HG03354 (cell line): ENCODE results near the gene BSG.
"Not testable (repeated sequence)": the region's sequence is repeated elsewhere in the genome, so short reads cannot be mapped to it uniquely, and the experiment has no call there.

ENCODE experiments used
- ATAC-seq: cut with Tn5 transposase; IDR thresholded peaks from one replicate; pipeline ENCODE4 v1.9.1; 2021; ENCODE audit warnings: mild to moderate bottlenecking; ENCODE audit not compliant: unreplicated experiment, poor library complexity, severe bottlenecking

The BSG gene

DNA sequence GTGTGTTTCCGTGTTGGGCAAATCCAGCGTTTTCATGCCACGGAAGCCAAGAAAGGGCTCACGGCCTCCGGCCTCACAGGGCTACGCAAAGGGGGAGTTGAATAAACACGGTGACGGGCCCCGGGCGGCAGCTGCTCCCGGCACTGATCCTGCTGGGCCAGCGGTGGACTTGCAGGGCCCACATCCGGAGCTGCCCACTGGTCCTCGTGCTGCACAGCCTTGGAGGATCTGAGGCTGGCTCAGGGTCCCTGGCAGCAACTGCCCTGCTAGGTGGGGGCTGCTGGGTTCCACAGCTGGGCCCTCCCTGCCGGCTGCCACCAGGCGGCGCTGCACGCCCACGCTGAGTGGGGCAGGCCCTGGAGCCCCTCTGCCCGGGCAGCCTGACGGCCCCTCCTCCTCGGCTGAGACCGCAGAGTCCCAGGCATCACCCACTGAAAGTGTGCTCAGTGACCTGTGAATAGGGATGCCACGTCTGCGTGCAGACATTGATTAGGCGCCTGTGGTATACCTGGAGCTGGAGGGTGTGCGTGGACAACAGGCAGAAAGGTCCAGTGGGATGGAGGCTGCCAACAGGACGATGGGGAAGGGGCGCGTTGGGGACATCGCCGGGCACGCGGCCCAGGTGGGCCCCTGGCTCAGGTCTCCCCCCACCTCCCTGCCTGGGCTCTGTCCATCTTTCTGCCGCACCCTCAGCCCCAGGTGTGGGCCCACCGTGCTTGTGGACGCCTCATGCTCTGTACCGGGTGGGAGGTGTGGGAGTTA is 12.0 kb downstream of the BSG start:
- ATAC-seq = no peak

DNA sequence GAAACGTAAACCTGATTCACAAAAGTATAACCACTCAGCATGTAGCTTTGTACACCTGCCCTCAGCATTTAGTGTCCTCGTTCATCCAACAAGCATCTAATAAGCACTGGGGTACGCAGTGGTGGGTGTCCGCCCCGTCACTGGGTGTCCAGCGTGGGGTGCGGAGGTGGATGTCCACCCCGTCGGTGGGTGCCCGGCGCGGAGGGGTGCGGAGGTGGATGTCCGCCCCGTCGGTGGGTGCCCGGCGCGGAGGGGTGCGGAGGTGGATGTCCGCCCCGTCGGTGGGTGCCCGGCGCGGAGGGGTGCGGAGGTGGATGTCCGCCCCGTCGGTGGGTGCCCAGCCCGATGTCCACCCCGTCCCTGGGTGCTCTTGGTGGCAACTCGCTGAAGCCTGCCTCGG is 12.8 kb downstream of the BSG start:
- ATAC-seq = not testable (repeated sequence)

DNA sequence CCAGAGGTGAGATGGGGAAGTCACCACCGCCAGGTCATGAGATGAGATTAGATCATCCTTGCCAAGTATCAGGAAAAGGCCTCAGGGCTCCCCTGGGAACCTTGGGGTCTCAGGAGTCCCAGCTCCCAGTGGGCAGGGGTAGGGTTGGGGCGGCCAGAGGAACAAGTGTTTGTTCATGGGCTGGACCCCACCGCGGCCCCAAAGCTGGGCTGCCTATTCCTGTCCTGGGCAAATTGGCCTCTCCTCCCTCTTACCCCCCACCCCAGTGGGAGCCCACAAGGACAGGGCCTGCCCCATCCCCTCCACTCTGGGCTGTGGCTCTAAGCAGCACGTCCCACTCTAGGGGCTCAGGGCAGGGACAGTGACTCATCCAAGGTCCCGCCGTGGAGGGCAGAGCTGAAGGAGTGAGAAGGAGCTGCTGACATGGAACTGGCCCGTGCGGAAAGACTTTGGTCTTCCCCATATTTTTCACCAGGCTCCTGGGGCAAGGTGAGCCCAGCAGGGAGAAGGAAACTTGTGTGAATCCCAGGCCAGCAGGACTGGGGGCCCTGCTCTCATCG is 13.2 kb downstream of the BSG start:
- no peak for ATAC-seq

DNA sequence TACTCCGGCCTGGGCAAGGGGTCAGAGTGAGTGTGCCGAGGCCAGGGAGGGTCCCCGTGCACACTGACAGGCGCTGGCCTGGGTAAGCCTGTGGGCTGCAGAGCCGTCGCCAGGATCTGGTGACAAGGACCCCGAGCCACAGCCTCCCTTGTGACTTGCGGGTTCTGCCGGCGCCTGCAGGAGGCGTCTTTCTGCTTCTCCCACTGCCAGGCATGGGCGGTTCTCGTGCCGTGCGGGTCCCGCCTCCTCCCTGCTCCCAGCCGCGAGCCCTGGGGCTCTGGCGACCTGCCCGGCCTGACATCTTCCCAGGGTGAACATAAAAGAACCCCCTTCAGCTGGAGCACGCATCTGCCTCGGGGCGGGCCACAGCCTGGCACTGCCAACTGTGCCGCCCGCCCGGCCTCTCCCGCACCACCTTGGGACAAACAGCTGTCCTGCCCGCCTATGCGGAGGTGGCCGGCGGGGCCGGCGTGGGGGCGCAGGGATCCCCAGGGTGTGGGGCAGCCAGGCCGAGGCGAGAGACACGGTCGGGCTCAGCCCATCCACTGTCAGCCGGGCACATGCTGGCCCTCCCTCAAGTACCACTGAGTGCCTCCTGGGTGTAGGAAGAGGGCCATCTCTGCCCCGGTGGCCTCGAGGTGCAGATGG is 15.8 kb downstream of the BSG start:
- no peak for ATAC-seq

DNA sequence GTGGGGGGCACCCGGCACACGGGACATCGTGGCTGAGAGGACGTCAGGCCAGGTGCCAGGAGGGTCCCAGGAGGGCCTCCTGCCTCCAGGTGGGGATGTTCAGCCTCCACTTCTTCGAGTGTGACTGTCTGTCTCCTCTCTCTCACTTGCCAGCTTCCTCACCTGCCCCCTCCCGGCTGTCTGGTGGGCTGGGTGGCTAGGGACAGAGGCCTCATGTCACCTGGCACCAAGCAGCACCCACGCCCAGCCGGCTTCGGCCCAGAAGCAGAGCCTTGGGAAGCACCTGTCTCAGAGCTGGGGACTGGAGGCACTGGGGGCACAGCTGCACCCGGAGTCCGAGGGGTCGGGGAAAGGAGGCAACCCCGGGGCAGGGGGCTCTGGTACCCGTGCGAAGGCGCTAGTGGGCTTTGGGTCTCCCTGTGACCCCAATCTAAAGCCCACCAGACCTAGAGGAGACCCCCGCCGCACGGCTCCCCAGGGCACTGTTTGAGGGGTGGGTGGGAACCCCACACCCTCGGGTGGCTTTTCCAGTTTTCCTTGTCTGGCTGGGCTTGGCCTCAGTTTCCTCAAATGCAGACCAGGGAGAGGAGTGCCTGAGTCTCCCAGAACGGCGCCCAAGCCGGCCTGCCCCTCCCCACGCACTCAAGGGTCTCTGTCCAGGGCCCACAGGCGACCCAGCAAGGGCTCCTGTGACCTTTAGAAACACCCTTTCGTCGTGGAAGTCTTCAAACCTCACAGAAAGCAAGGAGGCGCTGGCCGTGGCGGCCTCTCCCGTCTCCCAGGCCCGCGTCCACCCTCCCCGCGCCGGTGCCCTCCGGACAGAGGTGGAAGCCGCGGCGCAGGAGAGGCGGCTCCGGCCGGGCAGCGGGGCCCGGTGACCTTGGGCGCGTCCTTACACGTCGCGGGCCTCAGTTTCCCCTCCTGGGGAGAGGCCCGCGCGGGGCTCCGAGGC is 16.6 kb downstream of the BSG start:
- ATAC-seq = no peak

DNA sequence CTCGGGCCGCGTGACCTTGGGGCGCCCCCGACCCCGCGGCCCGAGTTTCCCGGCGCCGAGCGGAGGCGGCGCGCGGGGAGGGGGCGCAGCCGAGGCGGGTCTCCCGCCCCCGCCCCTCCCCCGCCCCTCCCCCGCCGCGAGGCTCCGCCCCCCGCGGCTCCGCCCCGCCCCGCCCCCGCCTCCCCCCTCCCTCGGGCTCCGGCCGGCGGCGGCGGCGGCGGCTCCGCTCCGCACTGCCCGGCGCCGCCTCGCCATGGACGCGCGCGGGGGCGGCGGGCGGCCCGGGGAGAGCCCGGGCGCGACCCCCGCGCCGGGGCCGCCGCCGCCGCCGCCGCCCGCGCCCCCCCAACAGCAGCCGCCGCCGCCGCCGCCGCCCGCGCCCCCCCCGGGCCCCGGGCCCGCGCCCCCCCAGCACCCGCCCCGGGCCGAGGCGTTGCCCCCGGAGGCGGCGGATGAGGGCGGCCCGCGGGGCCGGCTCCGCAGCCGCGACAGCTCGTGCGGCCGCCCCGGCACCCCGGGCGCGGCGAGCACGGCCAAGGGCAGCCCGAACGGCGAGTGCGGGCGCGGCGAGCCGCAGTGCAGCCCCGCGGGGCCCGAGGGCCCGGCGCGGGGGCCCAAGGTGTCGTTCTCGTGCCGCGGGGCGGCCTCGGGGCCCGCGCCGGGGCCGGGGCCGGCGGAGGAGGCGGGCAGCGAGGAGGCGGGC is 17.4 kb downstream of the BSG start, which contains the start of gene HCN2:
HCN2 (plus strand) TSS at position 189 of the 703 bp plus-strand sequence; CDS start at position 254, 65 bp downstream.
- ATAC-seq = no peak

GRCh38 chr19:590396-590745 is 18.0 kb downstream of the BSG start:
- ATAC-seq = no peak

DNA sequence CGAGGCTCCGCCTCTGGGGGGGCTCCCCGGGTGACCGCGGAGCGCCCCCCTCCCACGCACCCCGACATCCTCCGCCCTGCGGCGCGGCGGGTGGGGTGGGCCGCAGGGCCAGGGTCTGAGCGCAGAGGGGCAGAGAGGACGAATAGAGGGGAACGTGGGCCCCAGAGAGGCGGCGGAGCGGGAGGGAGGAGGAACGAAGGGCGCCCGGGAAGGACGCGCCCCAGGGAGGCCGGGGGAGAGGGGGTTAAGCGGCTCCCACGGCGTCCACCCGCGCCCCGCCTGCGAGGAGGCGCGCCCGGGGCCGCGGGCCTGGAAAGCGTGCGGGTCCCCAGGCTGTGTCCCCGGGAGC is 18.3 kb downstream of the BSG start:
- no peak for ATAC-seq

DNA sequence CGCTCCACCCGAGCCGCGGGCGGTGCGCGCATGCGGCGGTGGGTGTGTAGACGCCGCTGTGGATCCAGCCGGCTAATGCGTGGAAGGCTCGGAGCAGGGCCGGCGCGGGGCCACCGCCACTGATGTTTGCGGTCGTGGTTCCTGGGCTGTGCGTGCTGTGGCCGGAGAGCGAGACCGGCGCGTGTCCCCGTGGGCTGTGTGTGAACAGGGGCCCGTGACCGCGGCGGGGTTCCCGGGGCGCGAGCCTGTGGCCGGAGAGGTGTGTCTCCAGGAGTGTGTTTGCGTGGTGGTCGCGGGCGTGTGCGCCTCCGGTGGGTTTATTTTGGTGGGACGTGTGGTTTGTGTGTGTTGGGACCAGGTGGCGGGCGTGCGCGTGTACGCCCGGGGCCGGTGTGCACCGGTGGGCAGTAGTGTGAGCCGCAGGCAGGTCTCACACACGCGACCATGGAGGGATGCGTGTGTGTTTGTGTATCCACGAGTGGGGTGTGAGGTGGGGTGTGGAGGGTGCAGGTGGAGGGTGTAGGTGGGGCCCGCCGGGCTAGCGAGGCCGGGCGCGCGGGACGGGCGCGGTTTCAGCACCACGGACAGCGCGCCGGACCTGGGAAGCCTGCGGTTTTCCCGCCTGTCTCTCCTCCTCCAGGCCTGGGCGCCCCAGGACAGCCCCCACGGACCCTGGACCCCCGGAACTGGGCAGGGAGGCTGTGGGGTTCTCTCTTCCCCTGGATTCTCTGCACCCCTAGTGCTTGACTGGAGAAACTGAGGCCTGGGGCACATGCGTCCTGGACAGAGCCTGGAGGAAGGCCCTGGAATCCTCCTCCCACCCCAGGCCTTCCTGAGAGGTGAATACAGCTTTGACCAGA is 18.9 kb downstream of the BSG start:
- no peak for ATAC-seq

- no peak for ATAC-seq
Measured at GRCh38 chr19:592101-592500, 19.7 kb downstream of the BSG start.

DNA sequence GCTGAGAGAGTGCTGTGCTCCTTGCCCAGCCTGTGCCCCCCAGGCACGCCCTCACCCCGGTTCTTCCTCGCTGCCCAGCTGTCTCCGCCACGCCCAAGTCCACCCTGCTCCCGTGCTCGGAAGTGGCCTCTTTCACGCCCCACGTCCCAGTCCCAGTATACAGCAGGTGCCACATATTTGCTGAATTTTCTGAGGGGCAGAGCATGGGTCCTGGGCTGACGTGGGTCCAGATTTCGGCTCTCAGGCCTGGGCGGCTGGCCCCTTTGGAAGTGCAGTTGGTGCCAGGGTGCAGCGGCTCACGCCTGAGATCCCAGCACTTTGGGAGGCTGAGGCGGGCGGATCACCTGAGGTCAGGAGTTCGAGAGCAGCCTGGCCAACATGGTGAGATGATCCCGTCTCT is 20.7 kb downstream of the BSG start:
- no peak for ATAC-seq

DNA sequence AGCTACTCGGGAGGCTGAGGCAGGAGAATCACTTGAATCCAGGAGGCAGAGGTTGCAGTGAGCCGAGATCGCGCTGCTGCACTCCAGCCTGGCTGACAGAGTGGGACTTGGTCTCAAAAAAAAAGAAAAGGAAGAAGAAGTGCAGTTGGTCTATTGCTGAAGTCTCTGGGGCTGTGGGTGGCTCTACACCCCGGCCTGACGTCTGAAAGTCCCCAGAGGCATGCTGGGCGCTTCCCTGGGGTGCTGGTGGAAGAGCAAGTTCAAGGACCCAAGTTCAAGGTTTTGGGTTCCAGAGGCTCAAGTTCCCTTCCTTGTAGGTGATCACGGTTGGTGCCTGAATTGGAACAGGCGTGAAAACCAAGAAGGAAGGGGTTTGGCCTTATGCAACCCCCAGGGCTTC is 21.1 kb downstream of the BSG start:
- no peak for ATAC-seq

GRCh38 chr19:594265-594870 is 22.0 kb downstream of the BSG start:
- ATAC-seq = no peak

DNA sequence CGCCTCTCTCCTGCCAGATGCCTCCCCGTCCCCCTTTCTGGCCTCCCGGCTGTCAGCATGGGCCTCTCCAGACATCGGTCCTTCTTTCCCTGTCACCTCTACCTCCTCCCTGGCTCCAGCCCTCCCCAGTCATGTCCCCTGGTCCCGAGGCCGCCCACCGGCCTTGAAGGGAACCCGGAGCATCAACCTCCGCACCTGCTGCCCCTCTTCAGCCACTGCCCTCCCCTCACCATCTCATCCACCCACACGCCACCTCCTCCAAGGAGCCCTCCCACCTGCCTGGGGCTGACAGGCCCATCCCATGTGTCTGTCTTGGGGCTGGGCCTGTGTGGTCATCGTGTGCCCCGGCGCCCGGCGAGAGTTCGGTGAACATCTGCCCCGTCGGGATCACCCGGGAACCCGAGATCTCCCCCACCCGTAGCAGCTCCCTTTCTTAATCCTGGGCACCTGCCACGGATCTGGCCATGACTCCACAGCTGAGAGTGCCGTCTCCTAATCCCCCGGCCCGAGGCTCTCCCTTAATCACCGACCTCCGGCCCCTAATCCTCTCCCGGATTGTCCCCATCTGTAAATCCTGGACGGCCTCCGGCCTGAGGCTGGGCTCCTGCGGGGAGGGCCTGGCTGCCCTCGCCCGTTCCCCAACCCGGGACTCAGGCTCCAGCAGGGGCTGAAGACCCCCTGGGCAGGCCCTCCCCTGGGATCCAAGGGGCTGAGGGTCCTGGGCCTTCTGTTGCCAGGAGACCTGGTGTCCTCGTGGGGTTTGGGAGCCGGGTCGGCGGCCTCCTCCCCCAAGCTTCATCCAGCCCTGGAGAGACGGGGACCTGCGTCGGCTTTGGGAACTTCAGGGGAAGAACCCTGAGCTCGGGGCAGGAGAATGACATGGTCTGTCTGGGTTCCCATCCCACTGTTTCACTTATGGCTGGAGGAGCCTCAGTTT is 23.2 kb downstream of the BSG start:
- no peak for ATAC-seq

DNA sequence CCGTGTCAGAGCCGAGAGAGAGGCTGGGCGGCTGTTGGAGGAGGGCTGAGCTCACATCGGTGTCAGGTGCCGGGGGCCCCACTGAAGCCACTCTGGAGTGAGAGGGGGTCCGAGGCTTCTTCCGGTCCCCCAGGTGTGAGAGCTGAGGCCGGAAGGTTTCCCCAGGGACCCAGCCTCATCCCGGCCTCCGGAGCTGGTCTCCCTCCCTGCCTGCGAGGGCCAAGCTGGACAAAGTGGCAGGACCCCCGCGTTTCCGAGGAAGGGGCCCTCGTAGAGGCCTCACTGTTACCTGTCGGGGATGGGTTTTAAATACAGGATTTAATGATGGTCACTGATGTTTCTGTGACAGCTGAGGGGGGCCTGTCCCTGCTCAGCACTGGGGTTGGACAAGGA is 23.9 kb downstream of the BSG start:
- ATAC-seq = no peak

DNA sequence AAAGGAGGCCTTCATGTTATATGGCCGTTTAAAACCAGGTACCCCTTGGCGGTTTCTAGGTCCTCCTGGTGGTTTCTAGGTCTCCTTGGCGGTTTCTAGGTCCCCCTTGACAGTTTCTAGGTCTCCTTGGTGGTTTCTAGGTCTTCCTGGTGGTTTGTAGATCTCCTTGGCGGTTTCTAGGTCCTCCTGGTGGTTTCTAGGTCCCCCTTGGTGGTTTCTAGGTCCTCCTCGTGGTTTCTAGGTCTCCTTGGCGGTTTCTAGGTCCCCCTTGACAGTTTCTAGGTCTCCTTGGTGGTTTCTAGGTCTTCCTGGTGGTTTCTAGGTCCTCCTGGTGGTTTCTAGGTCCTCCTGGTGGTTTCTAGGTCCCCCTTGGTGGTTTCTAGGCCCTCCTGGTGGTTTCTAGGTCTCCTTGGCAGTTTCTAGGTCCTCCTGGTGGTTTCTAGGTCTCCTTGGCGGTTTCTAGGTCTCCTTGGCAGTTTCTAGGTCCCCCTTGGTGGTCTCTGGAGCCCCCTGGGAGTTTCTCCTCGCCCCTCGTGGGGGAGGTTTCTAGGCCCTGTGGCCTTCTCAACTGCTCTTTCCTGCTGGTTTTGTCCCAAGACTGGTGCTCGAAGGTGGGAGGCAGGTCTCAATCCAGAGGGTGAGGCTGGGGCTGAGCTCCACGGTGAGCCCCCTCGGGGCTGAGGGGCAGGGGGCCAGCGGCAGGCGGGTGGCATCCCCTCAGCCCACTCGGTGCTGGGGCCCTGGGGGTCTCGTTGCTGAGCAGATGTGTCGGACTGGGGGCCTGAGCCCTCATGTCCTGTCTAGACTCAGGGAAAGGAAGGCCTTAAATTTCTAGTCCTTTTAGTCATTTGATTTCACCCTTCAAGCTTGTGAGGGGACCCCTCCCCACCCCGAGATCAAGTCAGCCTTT is 25.3 kb downstream of the BSG start:
- ATAC-seq = no peak
